Measurements from ENCODE around the gene ATL2. TPM values are rescaled to one million over a fixed set of nuclear protein-coding genes. Genes with fewer than 3 reads are reported as not detected.

Gene ATL2
- total RNA-seq, 1 donor from 2014 or later = 72.9 TPM

GRCh38 chr2:38376346-38377049 lies 575 bp downstream of the ATL2 start:
- Mint-ChIP-seq H3K4me1 (peaks cover 59% of the 10 kb centered on the region), H3K27ac (ENCODE audit: unreplicated experiment) (peak overlapping the region; percentile 17), H3K9me3 (no peaks in the 10 kb centered on the region), H3K27me3 (ENCODE audit: low read depth) (no peaks in the 10 kb centered on the region), H3K36me3 (ENCODE audit: low read depth) (no peaks in the 10 kb centered on the region), H3K4me3 (peak overlapping the region; percentile 94)
- DNase-seq (ENCODE audit: low read depth, low spot score) = peak; percentile 48
- TF ChIP-seq CTCF (conservative IDR thresholded peaks at IDR 0.05) = peak; percentile 60

- no peaks in the 10 kb centered on the region for H3K9me3 Mint-ChIP-seq
- H3K4me3 Mint-ChIP-seq = peak overlapping the region; percentile 94
- DNase-seq (ENCODE audit: low read depth, low spot score) = no peak
- TF ChIP-seq CTCF (conservative IDR thresholded peaks at IDR 0.05) = no peak
- no peaks in the 10 kb centered on the region for H3K27me3 Mint-ChIP-seq (ENCODE audit: low read depth)
- peaks cover 59% of the 10 kb centered on the region for H3K4me1 Mint-ChIP-seq
- peak overlapping the region; percentile 89 for H3K27ac Mint-ChIP-seq (ENCODE audit: unreplicated experiment)
- no peaks in the 10 kb centered on the region for H3K36me3 Mint-ChIP-seq (ENCODE audit: low read depth)
These were observed 1.3 kb downstream of the ATL2 start for GRCh38 chr2:38375696-38376345.

DNA sequence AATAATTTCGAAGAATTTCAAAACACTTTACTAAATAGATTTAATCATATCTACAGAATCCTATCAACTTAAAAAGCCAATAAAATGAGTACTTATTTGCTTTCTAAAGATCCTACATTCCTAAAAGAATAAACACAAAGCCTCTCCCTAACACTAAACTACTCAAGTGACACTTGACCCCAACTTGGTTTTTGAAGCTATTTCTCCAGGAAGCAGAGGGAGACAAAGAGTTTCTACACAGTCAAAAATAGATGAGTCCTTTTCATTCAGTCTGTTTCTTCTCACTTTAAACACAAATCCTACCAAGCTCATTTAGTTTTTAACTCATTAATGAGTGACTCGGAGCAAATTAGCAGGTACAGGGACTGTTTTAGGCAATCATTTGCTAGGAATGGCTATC lies 2.1 kb downstream of the ATL2 start:
- Mint-ChIP-seq H3K4me1 (peaks cover 51% of the 10 kb centered on the region), H3K36me3 (ENCODE audit: low read depth) (no peaks in the 10 kb centered on the region), H3K4me3 (peak overlapping the region; percentile 94), H3K27me3 (ENCODE audit: low read depth) (no peaks in the 10 kb centered on the region), H3K27ac (ENCODE audit: unreplicated experiment) (peak overlapping the region; percentile 89), H3K9me3 (no peaks in the 10 kb centered on the region)
- DNase-seq (ENCODE audit: low read depth, low spot score) = no peak
- no peak for TF ChIP-seq CTCF (conservative IDR thresholded peaks at IDR 0.05)

- Mint-ChIP-seq H3K27ac (ENCODE audit: unreplicated experiment) (no peak overlapping the region), H3K9me3 (no peaks in the 10 kb centered on the region), H3K36me3 (ENCODE audit: low read depth) (no peaks in the 10 kb centered on the region), H3K4me3 (no peak overlapping the region), H3K27me3 (ENCODE audit: low read depth) (no peaks in the 10 kb centered on the region), H3K4me1 (peaks cover 43% of the 10 kb centered on the region)
- no peak for DNase-seq (ENCODE audit: low read depth, low spot score)
- TF ChIP-seq CTCF (conservative IDR thresholded peaks at IDR 0.05) = no peak
These were observed 5.8 kb downstream of the ATL2 start for GRCh38 chr2:38371235-38371634.

DNA sequence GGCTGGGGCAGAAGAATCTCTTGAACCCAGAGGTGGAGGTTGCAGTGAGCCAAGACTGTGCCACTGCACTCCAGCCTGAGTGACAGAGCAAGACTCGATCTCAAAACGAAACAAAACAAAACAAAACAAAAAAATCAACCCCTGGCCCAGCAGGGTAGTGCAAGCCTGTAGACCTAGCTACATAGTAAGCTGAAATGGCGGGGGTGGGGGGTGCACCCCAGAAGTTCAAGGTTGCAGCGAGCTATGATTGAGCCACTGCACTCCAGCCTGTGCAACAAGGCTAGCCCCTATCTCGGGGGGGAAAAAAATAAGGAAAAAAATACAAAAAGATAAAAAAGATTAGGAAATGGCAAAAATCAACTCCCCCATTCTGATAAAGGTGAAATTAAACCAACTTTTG lies 6.4 kb downstream of the ATL2 start:
- no peaks in the 10 kb centered on the region for H3K9me3 Mint-ChIP-seq

More for the DNA sequence above, 6.4 kb downstream of the ATL2 start:
- no peaks in the 10 kb centered on the region for H3K36me3 Mint-ChIP-seq (ENCODE audit: low read depth)
- H3K27me3 Mint-ChIP-seq (ENCODE audit: low read depth) = no peaks in the 10 kb centered on the region
- peaks cover 38% of the 10 kb centered on the region for H3K4me1 Mint-ChIP-seq
- no peak overlapping the region for H3K27ac Mint-ChIP-seq (ENCODE audit: unreplicated experiment)
- no peak for DNase-seq (ENCODE audit: low read depth, low spot score)
- H3K4me3 Mint-ChIP-seq = no peak overlapping the region
- TF ChIP-seq CTCF (conservative IDR thresholded peaks at IDR 0.05) = no peak
